H1 (cell line): ENCODE measurements around the gene SPINDOC.

ENCODE experiments used
- BCL11A ChIP-seq, 2 experiments: IDR thresholded peaks; one replicate each; pipeline ENCODE4 v1.6.1; 2011; ENCODE audit warnings: low read depth in 2 of 2, low read length in 2 of 2, mild to moderate bottlenecking in 2 of 2
- CEBPB ChIP-seq: IDR thresholded peaks from 2 replicates; pipeline ENCODE4 v1.6.1; 2012; ENCODE audit warnings: low read depth, low read length
- CHD2 ChIP-seq: IDR thresholded peaks from 2 replicates; pipeline ENCODE4 v1.6.1; 2012; ENCODE audit warnings: low read length, improper control_type of control experiment
- POLR2A ChIP-seq, 2 experiments: IDR thresholded peaks; 1 replicate in 1 of 2; 2 replicates in 1 of 2; pipeline ENCODE4 v1.6.1; 2011; ENCODE audit warnings: low read depth in 2 of 2, low read length in 2 of 2, mild to moderate bottlenecking in 2 of 2; ENCODE audit errors: control extremely low read depth in 1 of 2
- RXRA ChIP-seq: IDR thresholded peaks from 2 replicates; pipeline ENCODE4 v1.6.1; 2011; ENCODE audit warnings: low read depth, mild to moderate bottlenecking, low read length, moderate library complexity; ENCODE audit not compliant: insufficient read depth
- TAF1 ChIP-seq: IDR thresholded peaks from 2 replicates; pipeline ENCODE4 v1.6.1; 2011; ENCODE audit warnings: mild to moderate bottlenecking, low read depth, low read length
- ZNF274 ChIP-seq: IDR thresholded peaks from 2 replicates; pipeline ENCODE4 v1.7.0; 2012; ENCODE audit warnings: low read length, borderline replicate concordance; ENCODE audit errors: extremely low read depth
- TF ChIP-seq, protein P1 (sequence below), 3 experiments: IDR thresholded peaks; 1 replicate in 2 of 3; 2 replicates in 1 of 3; pipeline versions ENCODE4 v1.5.1 to v1.6.1; 2011; ENCODE audit warnings: low read length in 3 of 3, mild to moderate bottlenecking in 3 of 3, inconsistent platforms in 2 of 3, low read depth in 1 of 3, moderate library complexity in 1 of 3; ENCODE audit not compliant: insufficient read depth in 1 of 3; ENCODE audit errors: control extremely low read depth in 1 of 3

DNA sequence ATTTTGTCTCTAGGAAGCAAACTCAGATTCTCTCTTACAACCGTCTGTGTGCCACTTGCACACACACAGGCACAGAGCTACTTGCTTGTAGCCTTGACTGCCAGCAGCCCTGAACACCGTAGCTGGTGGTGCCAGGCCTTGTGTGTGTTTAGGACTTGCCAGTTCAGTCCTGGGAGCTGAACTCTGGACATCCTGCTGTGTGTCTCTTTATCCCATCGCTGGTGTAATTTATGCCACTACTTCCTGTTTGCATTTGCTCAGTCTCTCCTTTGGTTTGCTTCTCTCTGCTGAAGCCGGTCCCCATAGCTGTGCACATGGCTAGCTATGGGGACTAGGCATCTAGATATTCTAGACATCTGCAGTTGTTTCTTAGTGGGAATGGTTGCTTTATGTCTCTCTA lies 49.7 kb downstream of the SPINDOC start:
- TF ChIP-seq ZNF274 = no peak
- no peak for TF ChIP-seq RXRA
- TF ChIP-seq POLR2A (IDR thresholded peaks at IDR 0.05; ENCODE audit: control extremely low read depth in 1 of 2, low read depth in 2 of 2, low read length in 2 of 2) = no peak
- TF ChIP-seq, protein P1, sequence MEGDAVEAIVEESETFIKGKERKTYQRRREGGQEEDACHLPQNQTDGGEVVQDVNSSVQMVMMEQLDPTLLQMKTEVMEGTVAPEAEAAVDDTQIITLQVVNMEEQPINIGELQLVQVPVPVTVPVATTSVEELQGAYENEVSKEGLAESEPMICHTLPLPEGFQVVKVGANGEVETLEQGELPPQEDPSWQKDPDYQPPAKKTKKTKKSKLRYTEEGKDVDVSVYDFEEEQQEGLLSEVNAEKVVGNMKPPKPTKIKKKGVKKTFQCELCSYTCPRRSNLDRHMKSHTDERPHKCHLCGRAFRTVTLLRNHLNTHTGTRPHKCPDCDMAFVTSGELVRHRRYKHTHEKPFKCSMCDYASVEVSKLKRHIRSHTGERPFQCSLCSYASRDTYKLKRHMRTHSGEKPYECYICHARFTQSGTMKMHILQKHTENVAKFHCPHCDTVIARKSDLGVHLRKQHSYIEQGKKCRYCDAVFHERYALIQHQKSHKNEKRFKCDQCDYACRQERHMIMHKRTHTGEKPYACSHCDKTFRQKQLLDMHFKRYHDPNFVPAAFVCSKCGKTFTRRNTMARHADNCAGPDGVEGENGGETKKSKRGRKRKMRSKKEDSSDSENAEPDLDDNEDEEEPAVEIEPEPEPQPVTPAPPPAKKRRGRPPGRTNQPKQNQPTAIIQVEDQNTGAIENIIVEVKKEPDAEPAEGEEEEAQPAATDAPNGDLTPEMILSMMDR (IDR thresholded peaks at IDR 0.05; ENCODE audit: control extremely low read depth in 1 of 3, insufficient read depth in 1 of 3, low read depth in 1 of 3, low read length in 3 of 3) = no peak
- no peak for TF ChIP-seq CEBPB
- TF ChIP-seq CHD2 = no peak
- TF ChIP-seq BCL11A (IDR thresholded peaks at IDR 0.05; ENCODE audit: low read depth in 2 of 2, low read length in 2 of 2) = no peak
- TF ChIP-seq TAF1 = no peak
